ENCODE data around the gene TRIM14. TPM values are rescaled to one million over a fixed set of nuclear protein-coding genes. Genes with fewer than 3 reads are reported as not detected.
"Not testable (repeated sequence)": the region's sequence is repeated elsewhere in the genome, so short reads cannot be mapped to it uniquely, and the experiment has no call there.

The TRIM14 gene
- polyA plus RNA-seq, 3 donors: 5.5 to 7.5 (median 5.9) TPM

- DNase-seq (ENCODE audit: extremely low read depth in 1 of 11, low read depth in 9 of 11, low spot score in 4 of 11): no peak
Observed at GRCh38 chr9:98124637-98125426, 5.8 kb upstream of the TRIM14 start.

GRCh38 chr9:98124091-98124490 is 5.1 kb upstream of the TRIM14 start:
- not testable (repeated sequence) for DNase-seq (ENCODE audit: extremely low read depth in 1 of 11, low read depth in 9 of 11, low spot score in 4 of 11)

GRCh38 chr9:98121058-98121457 is 2.0 kb upstream of the TRIM14 start:
- no peak for DNase-seq (ENCODE audit: extremely low read depth in 1 of 11, low read depth in 9 of 11, low spot score in 4 of 11)

- DNase-seq (ENCODE audit: extremely low read depth in 1 of 11, low read depth in 9 of 11, low spot score in 4 of 11): no peak
Observed at GRCh38 chr9:98120476-98120875, 1.5 kb upstream of the TRIM14 start.

- no peak for DNase-seq (ENCODE audit: extremely low read depth in 1 of 11, low read depth in 9 of 11, low spot score in 4 of 11)
Observed at GRCh38 chr9:98117984-98118639, 910 bp downstream of the TRIM14 start.

GRCh38 chr9:98117097-98117496 is 1.9 kb downstream of the TRIM14 start:
- not testable (repeated sequence) for DNase-seq (ENCODE audit: extremely low read depth in 1 of 11, low read depth in 9 of 11, low spot score in 4 of 11)

- no peak for DNase-seq (ENCODE audit: extremely low read depth in 1 of 11, low read depth in 9 of 11, low spot score in 4 of 11)
Observed at GRCh38 chr9:98109052-98109451, 10.0 kb downstream of the TRIM14 start.

GRCh38 chr9:98108531-98109031 is 10.4 kb downstream of the TRIM14 start:
- no peak for DNase-seq (ENCODE audit: extremely low read depth in 1 of 11, low read depth in 9 of 11, low spot score in 4 of 11)

GRCh38 chr9:98107926-98108325 is 11.1 kb downstream of the TRIM14 start:
- no peak for DNase-seq (ENCODE audit: extremely low read depth in 1 of 11, low read depth in 9 of 11, low spot score in 4 of 11)

- DNase-seq (ENCODE audit: extremely low read depth in 1 of 11, low read depth in 9 of 11, low spot score in 4 of 11): no peak
Observed at GRCh38 chr9:98105006-98105405, 14.0 kb downstream of the TRIM14 start.

GRCh38 chr9:98104445-98104881 is 14.6 kb downstream of the TRIM14 start:
- no peak for DNase-seq (ENCODE audit: extremely low read depth in 1 of 11, low read depth in 9 of 11, low spot score in 4 of 11)

- DNase-seq (ENCODE audit: extremely low read depth in 1 of 11, low read depth in 9 of 11, low spot score in 4 of 11): no peak
Observed at GRCh38 chr9:98101868-98102273, 17.2 kb downstream of the TRIM14 start.

GRCh38 chr9:98101416-98101815 is 17.6 kb downstream of the TRIM14 start:
- DNase-seq (ENCODE audit: extremely low read depth in 1 of 11, low read depth in 9 of 11, low spot score in 4 of 11): no peak

GRCh38 chr9:98100456-98100855 is 18.6 kb downstream of the TRIM14 start:
- DNase-seq (ENCODE audit: extremely low read depth in 1 of 11, low read depth in 9 of 11, low spot score in 4 of 11): no peak

- no peak for DNase-seq (ENCODE audit: extremely low read depth in 1 of 11, low read depth in 9 of 11, low spot score in 4 of 11)
Observed at GRCh38 chr9:98099898-98100297, 19.1 kb downstream of the TRIM14 start.

- no peak for DNase-seq (ENCODE audit: extremely low read depth in 1 of 11, low read depth in 9 of 11, low spot score in 4 of 11)
Observed at GRCh38 chr9:98099346-98099745, 19.7 kb downstream of the TRIM14 start.

GRCh38 chr9:98097836-98098235 is 21.2 kb downstream of the TRIM14 start:
- DNase-seq (ENCODE audit: extremely low read depth in 1 of 11, low read depth in 9 of 11, low spot score in 4 of 11): no peak

GRCh38 chr9:98096091-98096490 is 22.9 kb downstream of the TRIM14 start:
- DNase-seq (ENCODE audit: extremely low read depth in 1 of 11, low read depth in 9 of 11, low spot score in 4 of 11): no peak

GRCh38 chr9:98095401-98095800 is 23.6 kb downstream of the TRIM14 start:
- no peak for DNase-seq (ENCODE audit: extremely low read depth in 1 of 11, low read depth in 9 of 11, low spot score in 4 of 11)

- DNase-seq (ENCODE audit: extremely low read depth in 1 of 11, low read depth in 9 of 11, low spot score in 4 of 11): no peak
Observed at GRCh38 chr9:98094851-98095250, 24.2 kb downstream of the TRIM14 start.
